Activated CD8-positive, alpha-beta memory T cell treated with anti-CD3 and anti-CD28 coated beads for 4 hours (primary cell): ENCODE data around the gene ERO1B.

ENCODE experiments used
- DNase-seq, 2 donors: peaks; one replicate each; pipeline ENCODE4 v3.0.0-alpha.2; 2020; ENCODE audit warnings: low read depth in 2 of 2

The ERO1B gene

GRCh38 chr1:236253918-236254637 lies 27.7 kb downstream of the ERO1B start:
- no peak for DNase-seq

- no peak for DNase-seq
Measured at GRCh38 chr1:236253119-236253518, 28.6 kb downstream of the ERO1B start.

- DNase-seq, result no peak
Measured at GRCh38 chr1:236251587-236251986, 30.2 kb downstream of the ERO1B start.

- DNase-seq, result no peak
Measured at GRCh38 chr1:236247286-236247685, 34.5 kb downstream of the ERO1B start.

GRCh38 chr1:236242568-236242967 lies 39.2 kb downstream of the ERO1B start:
- no peak for DNase-seq

- DNase-seq, result no peak
Measured at GRCh38 chr1:236240675-236241074, 41.1 kb downstream of the ERO1B start.

GRCh38 chr1:236239092-236239585 lies 42.6 kb downstream of the ERO1B start:
- no peak for DNase-seq

GRCh38 chr1:236235116-236235515 lies 46.6 kb downstream of the ERO1B start:
- DNase-seq, result no peak

- DNase-seq, result no peak
Measured at GRCh38 chr1:236228411-236228810, 53.3 kb downstream of the ERO1B start.

GRCh38 chr1:236222632-236223031 lies 59.1 kb downstream of the ERO1B start:
- DNase-seq, result no peak

GRCh38 chr1:236220473-236220872 lies 61.3 kb downstream of the ERO1B start:
- DNase-seq, result no peak

- no peak for DNase-seq
Measured at GRCh38 chr1:236214761-236215160, 67.0 kb downstream of the ERO1B start.

- no peak for DNase-seq
Measured at GRCh38 chr1:236213534-236213933, 68.2 kb downstream of the ERO1B start.

- no peak for DNase-seq
Measured at GRCh38 chr1:236211815-236212214, 69.9 kb downstream of the ERO1B start.

- DNase-seq, result no peak
Measured at GRCh38 chr1:236209713-236210112, 72.0 kb downstream of the ERO1B start.

GRCh38 chr1:236209185-236209584 lies 72.6 kb downstream of the ERO1B start:
- DNase-seq, result no peak

GRCh38 chr1:236207569-236207968 lies 74.2 kb downstream of the ERO1B start:
- no peak for DNase-seq

- no peak for DNase-seq
Measured at GRCh38 chr1:236207121-236207520, 74.6 kb downstream of the ERO1B start.

- no peak for DNase-seq
Measured at GRCh38 chr1:236206548-236206947, 75.2 kb downstream of the ERO1B start.

GRCh38 chr1:236204656-236205055 lies 77.1 kb downstream of the ERO1B start:
- no peak for DNase-seq

GRCh38 chr1:236204039-236204438 lies 77.7 kb downstream of the ERO1B start:
- no peak for DNase-seq

GRCh38 chr1:236201786-236202185 lies 80.0 kb downstream of the ERO1B start:
- DNase-seq, result no peak

GRCh38 chr1:236200925-236201324 lies 80.8 kb downstream of the ERO1B start:
- DNase-seq, result no peak

- no peak for DNase-seq
Measured at GRCh38 chr1:236193184-236193583, 88.6 kb downstream of the ERO1B start.
